Stimulated activated CD8-positive, alpha-beta memory T cell treated with anti-CD3 and anti-CD28 coated beads, Interleukin-12 subunit alpha, Interleukin-12 subunit beta, amount 100 ng/mL, for 24 hours (primary cell): ENCODE results near the gene CFAP92.

Source experiments
- DNase-seq: peaks from one replicate; pipeline ENCODE4 v3.0.0-alpha.2; 2020; ENCODE audit errors: extremely low read depth

The CFAP92 gene

GRCh38 chr3:129005526-129006303, 11.8 kb upstream of the CFAP92 start:
- no peak for DNase-seq

DNA sequence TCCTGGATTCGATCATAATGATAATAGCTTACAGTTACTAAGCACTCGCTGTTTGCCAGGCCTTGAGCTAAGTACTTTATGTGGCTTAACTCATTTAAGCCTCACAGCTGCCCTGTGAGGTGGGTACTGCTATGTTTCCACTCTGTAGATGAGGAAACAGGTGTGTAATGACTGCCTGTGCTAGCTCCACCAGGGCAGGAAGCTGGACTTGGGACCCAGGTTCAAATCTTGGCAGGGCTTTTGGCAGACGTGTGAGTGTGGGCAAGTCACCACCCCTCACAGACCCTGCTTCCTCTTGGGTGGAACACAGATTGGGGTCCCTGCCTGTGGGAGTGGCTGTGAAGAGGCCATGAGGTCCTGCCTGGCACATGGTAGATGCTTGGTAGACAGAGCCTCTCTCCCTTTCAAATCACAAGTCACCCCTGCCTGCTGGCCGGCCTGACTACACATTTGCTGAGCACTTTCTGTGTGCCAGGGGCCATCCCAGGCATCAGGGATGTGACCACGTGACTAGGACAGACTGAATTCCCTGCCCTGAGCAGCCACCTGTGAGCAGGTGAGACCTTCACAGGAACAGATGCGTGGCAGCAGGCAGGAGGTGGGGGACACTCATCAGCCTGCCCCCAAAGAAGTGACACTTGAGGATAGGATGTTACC, 10.9 kb upstream of the CFAP92 start:
- no peak for DNase-seq

DNA sequence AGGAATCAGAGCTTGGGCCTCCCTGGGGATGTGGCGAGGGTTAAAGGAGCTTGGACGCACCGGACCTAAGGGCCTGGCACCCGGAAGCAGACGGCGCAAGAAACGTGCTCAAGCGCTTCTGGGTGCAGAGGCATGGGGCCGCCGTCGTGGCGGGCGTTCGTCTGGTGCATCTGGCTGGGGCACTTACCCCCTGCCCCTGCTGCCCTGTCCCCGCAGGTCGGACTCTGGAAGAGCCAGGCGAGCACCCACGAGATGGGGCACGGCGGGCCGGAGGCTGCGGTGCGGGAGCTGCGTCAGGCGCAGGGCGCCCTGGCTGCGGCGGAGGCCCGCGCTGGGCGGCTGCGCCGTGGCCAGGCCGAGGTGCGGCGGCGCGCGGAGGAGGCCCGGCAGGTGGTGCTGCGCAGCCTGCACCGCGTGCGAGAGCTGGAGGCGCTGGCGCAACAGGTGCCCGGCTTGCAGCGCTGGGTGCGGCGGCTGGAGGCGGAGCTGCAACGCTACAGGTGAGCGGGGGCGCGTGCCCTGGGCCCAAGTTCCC, 9.8 kb upstream of the CFAP92 start:
- DNase-seq: no peak

DNA sequence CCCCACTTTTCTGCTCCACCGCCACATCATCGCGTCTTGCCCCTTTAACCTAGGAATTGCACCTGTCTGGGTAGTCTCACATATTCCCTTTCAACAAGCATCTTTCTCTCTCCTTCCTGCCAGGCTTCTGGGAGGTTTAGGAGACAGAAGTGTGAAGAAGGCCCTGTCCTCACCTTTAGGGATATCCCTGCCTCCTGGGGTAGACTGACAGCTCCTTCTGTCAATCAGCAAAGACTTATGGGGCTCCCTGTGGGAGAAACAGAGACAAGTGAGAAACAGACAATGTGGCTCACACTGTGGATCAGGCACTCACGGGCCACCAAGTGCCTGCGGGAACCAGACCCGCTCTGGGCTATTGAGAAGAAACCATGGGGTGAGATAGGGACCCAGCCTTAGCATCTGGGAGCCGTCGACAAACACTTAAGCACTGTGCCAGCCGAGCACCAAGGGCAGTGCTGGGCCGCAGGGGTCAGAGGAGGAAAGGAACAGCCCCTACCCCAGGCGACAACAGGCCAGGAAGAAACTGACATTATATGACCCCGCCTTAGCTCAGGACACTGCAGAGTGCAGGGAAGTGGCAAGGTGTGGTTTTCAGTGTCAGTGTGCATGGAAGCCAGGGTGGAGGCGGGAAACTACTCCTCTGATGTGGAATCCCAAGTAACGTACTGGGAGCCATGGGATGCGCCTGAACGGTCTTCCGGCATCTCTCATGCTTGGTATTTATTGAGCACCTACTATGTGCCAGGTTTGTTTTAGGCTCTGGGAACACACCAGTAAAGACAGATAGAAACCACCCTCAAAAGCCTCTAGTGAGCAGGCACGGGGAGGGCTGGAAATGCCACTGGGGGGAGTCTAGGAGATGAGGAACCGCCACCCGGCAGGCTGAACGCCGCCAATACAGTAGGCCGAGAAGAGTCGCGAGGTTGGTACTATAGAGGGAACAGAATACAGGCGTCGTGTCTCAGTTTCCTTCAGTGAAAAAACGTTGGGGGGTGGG, 9.0 kb upstream of the CFAP92 start:
- DNase-seq: no peak

DNA sequence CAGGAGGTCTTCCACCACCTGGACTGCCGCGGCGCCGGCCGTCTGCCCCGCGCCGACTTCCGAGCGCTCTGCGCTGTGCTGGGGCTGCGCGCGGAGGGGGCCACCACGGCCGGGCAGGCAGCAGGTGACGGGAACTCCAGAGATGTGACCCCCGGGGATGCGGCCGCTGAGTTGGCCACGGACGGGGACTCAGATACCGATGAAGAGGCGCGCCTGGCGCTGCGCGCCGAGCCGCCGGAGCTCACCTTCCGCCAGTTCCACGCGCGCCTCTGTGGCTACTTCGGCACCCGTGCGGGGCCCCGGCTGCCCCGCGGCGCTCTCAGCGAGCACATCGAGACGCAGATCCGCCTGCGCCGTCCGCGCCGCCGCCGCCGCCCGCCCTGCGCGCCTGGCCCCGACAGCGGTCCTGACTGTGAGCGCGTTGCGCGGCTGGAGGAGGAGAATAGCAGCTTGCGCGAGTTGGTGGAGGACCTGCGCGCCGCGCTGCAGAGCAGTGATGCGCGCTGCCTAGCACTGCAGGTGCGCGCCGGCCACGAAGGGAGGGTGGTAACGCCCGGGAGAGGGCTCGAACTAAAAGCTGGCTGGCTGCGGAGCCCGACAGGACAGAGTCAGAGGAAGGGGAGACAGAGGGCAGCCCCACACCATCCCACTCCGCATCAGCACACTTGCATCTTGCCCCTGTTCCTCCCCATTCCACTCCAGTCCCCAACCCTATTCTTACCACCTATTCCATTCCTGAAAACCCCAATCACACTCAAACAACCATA, 8.1 kb upstream of the CFAP92 start:
- DNase-seq: no peak

- no peak for DNase-seq
These were observed 7.4 kb upstream of the CFAP92 start, which contains the start of gene EFCC1 for GRCh38 chr3:129001101-129001805. TSS of gene EFCC1 (plus strand) at chr3:129001304. CDS start at chr3:129001629, 325 bp downstream.

DNA sequence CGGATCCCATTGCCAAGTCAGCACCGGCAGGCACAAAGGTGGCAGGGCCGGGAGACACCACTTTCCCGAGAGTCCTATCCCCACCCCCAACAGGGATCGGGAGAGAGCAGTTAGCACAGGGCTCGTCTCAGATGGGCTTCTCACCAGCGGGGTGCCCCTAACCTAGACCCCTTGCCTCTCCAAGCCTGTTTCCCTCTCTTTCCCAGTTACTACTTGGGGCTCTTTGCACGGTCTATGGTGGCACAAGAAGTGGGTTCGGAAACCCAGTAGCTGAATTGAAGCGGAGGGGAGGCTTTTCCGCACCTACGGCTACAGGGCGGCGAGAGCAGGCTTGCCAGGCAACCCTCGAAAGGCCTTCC, 6.8 kb upstream of the CFAP92 start:
- DNase-seq: no peak

DNA sequence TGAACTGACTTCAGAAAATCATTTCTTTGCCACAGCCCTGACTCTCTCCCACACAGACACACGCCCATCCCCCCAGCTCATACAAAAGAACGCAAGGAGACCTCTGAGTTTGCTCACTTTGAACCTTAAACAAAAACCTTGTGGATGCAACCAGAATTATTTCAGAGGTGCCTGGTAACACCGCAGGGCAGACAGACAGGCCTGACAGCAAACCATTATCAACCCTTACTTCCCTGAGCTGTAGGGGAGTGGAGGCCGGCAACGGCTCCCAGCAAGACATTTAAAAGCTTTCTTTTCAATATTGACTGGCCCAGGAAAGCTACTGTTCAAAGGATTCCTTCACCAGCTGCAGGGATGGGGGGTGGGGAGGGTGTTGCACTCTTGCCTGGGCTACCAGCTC, 5.2 kb upstream of the CFAP92 start:
- no peak for DNase-seq

DNA sequence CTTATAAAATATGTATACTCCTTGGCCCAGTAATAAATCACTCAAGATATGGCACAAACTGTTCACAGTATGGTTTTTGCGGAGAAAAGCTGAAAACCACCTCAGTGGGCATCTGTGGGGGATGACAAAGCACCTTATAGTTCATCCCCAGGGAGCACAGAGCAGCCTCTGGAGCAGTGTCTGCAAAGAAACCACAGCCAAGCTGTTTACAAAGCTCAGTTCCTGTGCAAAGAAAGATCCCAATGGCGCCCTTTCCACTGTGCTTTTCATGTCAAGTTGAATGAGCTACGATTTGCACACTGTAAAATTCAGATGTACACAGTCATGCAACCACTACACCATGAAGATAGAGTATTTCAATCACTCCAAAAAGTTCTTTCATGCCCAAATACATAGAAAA, 4.7 kb upstream of the CFAP92 start:
- no peak for DNase-seq

- DNase-seq: no peak
These were observed 3.7 kb upstream of the CFAP92 start for GRCh38 chr3:128997486-128998133.

DNA sequence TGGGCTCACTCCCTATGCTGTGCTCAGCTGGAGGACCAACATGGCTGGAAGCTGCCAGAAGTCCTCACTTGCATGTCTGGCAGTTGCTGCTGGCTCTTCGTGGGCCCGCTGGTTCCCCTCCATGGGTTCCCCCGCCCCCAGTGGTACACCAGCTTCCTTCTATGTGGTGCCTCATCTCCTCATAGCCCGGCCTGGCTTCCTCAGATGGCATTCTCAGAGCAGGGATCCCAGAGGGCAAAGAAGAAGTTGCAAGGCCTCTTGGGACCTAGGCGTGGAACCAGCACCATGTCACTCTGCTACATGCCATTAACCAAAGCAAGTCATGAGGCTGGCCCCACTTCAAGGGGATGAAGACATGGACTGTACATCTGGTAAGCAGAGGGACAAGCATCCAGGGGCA, 2.9 kb upstream of the CFAP92 start:
- DNase-seq: no peak

- no peak for DNase-seq
These were observed 2.3 kb upstream of the CFAP92 start for GRCh38 chr3:128996200-128996599.

GRCh38 chr3:128995737-128996136, 1.9 kb upstream of the CFAP92 start:
- DNase-seq: no peak

- no peak for DNase-seq
These were observed 988 bp upstream of the CFAP92 start for GRCh38 chr3:128994581-128995546.

DNA sequence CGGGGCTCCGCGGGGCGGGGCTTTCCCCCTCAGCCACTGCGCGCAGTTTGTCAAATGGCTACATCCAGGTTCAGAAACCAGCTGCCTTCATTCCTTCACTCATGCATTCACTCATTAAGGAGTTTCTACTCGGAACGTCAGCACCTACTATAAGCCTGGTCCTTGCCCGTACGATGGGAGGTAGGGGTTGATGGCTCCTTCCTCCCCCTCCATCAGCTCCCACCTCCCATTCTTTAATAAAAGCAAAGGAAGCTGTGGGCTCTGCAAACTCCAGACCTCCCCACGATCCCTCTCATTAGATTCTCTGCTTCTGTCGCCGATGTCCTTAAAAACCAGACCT, 267 bp upstream of the CFAP92 start:
- DNase-seq: no peak

GRCh38 chr3:128992926-128993460, 883 bp downstream of the CFAP92 start:
- no peak for DNase-seq

GRCh38 chr3:128991355-128991895, 2.5 kb downstream of the CFAP92 start:
- DNase-seq: no peak

GRCh38 chr3:128988286-128988685, 5.6 kb downstream of the CFAP92 start:
- DNase-seq: no peak
